OCI-LY7 (cell line): ENCODE data around the gene GH1. TPM values are rescaled to one million over a fixed set of nuclear protein-coding genes. Genes with fewer than 3 reads are reported as not detected.
"Not testable (repeated sequence)": the region's sequence is repeated elsewhere in the genome, so short reads cannot be mapped to it uniquely, and the experiment has no call there.

ENCODE experiments used
- BruUV-seq: library from RNA; stranded (reverse); fragments of 400-500 nt; replicated peaks from 2 replicates; lab custom pipeline; 2021; lab: Mats Ljungman, UMichigan
- CTCF ChIA-PET: fragments of 300-600 bp; sonication (Branson Sonifier 250); formaldehyde crosslinking; loops from one replicate; lab custom pipeline; 2022; ENCODE audit warnings: antibody characterized with exemption; ENCODE audit not compliant: unreplicated experiment; lab: Charles Lee
- POLR2A ChIA-PET: fragments of 300-600 bp; sonication (Branson Sonifier 250); formaldehyde crosslinking; loops from one replicate; lab custom pipeline; 2022; ENCODE audit warnings: antibody characterized with exemption; lab: Charles Lee
- DNase-seq: peaks from one replicate; pipeline ENCODE4 v3.0.0-alpha.2; 2015; ENCODE audit warnings: low spot score
- H2AFZ ChIP-seq: fragments of 200-600 bp; sonication (generic), shearing (Covaris generic); 2 replicates; pipeline ENCODE4 v1.6.1; 2014; ENCODE audit warnings: mild to moderate bottlenecking, antibody characterized with exemption, low read length, moderate library complexity
- H3K27ac ChIP-seq: fragments of 200-600 bp; sonication (generic); 2 replicates; pipeline ENCODE4 v1.5.1; 2014; ENCODE audit warnings: mixed run types, low read depth, mild to moderate bottlenecking, moderate library complexity, low read length, inconsistent platforms; ENCODE audit not compliant: poor library complexity, severe bottlenecking
- H3K36me3 ChIP-seq: fragments of 200-600 bp; sonication (generic); 2 replicates; pipeline ENCODE4 v1.6.1; 2014; ENCODE audit warnings: mild to moderate bottlenecking, antibody characterized with exemption, low read length, moderate library complexity, mixed read lengths; ENCODE audit not compliant: insufficient read depth
- H3K4me1 ChIP-seq: fragments of 200-600 bp; sonication (generic); 2 replicates; pipeline ENCODE4 v1.5.1; 2014; ENCODE audit warnings: mild to moderate bottlenecking, low read length; ENCODE audit not compliant: insufficient read depth, poor library complexity, severe bottlenecking
- H3K4me2 ChIP-seq: fragments of 200-600 bp; sonication (generic); 2 replicates; pipeline ENCODE4 v1.6.1; 2014; ENCODE audit warnings: mild to moderate bottlenecking, low read length
- H3K4me3 ChIP-seq: fragments of 200-600 bp; sonication (generic); 2 replicates; pipeline ENCODE4 v1.5.1; 2014; ENCODE audit warnings: mild to moderate bottlenecking, low read depth, low read length; ENCODE audit not compliant: poor library complexity, severe bottlenecking
- H3K79me2 ChIP-seq: fragments of 200-600 bp; sonication (generic); 2 replicates; pipeline ENCODE4 v1.6.1; 2016; ENCODE audit warnings: low read depth, mild to moderate bottlenecking, low read length, moderate library complexity, mixed read lengths; ENCODE audit not compliant: insufficient read depth
- H3K9me2 ChIP-seq: fragments of 200-600 bp; sonication (generic); 2 replicates; pipeline ENCODE4 v1.6.1; 2016; ENCODE audit warnings: mild to moderate bottlenecking, low read length, mixed read lengths; ENCODE audit not compliant: insufficient read depth
- H3K9me3 ChIP-seq: fragments of 200-600 bp; sonication (generic); 2 replicates; pipeline ENCODE4 v1.6.1; 2014; ENCODE audit warnings: mild to moderate bottlenecking, mixed run types, low read length, mixed read lengths
- H4K20me1 ChIP-seq: fragments of 200-600 bp; sonication (generic); 2 replicates; pipeline ENCODE4 v1.6.1; 2014; ENCODE audit warnings: mild to moderate bottlenecking, antibody characterized with exemption, low read length, moderate library complexity, mixed read lengths; ENCODE audit not compliant: insufficient read depth
- EZH2phosphoT487 ChIP-seq: fragments of 200-600 bp; sonication (generic); IDR thresholded peaks from 2 replicates; pipeline ENCODE4 v1.6.1; 2018; ENCODE audit warnings: low read depth, borderline replicate concordance, mild to moderate bottlenecking, mixed run types, antibody characterized with exemption, low read length, moderate library complexity, mixed read lengths
- intact Hi-C: fragments of 100-400 bp; cut with micrococcal nuclease; formaldehyde crosslinking; loops from one replicate; pipeline ENCODE4 v1.10.0; 2022; ENCODE audit not compliant: unreplicated experiment
- total RNA-seq, 2 experiments: library from RNA; depleted of rRNA in 1 of 2; stranded (reverse); fragments of >200 nt in 1 of 2; shearing (Covaris generic) in 1 of 2; gene quantifications; 2 replicates each; pipeline ENCODE4 v1.2.3, GENCODE V29; 2014 to 2022
- TF ChIP-seq, protein P1 (sequence below): fragments of 200-600 bp; sonication (generic); conservative IDR thresholded peaks from 2 replicates; pipeline ENCODE4 v1.5.1; 2014; ENCODE audit warnings: mild to moderate bottlenecking, antibody characterized with exemption, low read length, moderate library complexity, mixed read lengths

GH1 gene
- total RNA-seq, 2 experiments from 2014 or later: 4.3 TPM; not detected in 1

DNA sequence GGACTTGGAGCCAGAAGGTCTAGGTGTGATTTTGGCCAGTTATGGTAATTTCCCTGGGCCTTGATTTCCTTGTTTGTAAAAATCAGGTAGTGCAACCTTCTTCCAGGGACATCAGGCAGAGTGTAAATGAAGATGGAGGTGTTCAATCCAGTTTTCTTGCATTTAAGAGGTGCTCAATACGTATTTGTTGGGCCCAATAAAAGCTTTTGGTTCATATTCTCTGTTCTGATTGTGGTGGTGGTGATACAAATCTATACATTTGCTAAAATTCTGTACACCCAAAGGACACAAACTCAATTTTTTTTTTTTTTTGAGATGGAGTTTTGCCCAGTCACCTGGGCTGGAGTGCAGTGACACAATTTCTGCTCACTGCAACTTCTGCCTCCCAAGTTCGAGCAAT lies 7.5 kb upstream of the GH1 start:
- H4K20me1 ChIP-seq: peaks cover 17% of the 10 kb centered on the region
- no peak for DNase-seq
- TSS peak; percentile 9 for BruUV-seq
- peaks cover 47% of the 10 kb centered on the region for H3K36me3 ChIP-seq
- POLR2A ChIA-PET: interaction anchor here (1.0 to 3.0 kb wide), 3 partner anchors 20 to 28 kb away, joined by 3 to 13 read pairs (median 3); no protein-coding TSS in a partner anchor
- peaks cover 23% of the 10 kb centered on the region for H3K79me2 ChIP-seq
- peak overlapping the region; percentile 95 for H3K4me2 ChIP-seq
- no peak overlapping the region for H2AFZ ChIP-seq
- CTCF ChIA-PET: interaction anchor here (2.0 kb wide), 1 partner anchor 19 kb away, joined by 5 read pairs; no protein-coding TSS in a partner anchor
- TF ChIP-seq, protein P1, sequence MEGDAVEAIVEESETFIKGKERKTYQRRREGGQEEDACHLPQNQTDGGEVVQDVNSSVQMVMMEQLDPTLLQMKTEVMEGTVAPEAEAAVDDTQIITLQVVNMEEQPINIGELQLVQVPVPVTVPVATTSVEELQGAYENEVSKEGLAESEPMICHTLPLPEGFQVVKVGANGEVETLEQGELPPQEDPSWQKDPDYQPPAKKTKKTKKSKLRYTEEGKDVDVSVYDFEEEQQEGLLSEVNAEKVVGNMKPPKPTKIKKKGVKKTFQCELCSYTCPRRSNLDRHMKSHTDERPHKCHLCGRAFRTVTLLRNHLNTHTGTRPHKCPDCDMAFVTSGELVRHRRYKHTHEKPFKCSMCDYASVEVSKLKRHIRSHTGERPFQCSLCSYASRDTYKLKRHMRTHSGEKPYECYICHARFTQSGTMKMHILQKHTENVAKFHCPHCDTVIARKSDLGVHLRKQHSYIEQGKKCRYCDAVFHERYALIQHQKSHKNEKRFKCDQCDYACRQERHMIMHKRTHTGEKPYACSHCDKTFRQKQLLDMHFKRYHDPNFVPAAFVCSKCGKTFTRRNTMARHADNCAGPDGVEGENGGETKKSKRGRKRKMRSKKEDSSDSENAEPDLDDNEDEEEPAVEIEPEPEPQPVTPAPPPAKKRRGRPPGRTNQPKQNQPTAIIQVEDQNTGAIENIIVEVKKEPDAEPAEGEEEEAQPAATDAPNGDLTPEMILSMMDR: no peak
- TF ChIP-seq EZH2phosphoT487: no peak
- H3K4me3 ChIP-seq: peak overlapping the region; percentile 9
- H3K9me3 ChIP-seq: no peaks in the 10 kb centered on the region
- intact Hi-C loops: loop anchor here (5.0 kb wide), 1 partner anchor 571 kb away; the partner anchor contains the start of gene POLG2
- H3K9me2 ChIP-seq: no peaks in the 10 kb centered on the region
- peak overlapping the region; percentile 99 for H3K27ac ChIP-seq
- peaks cover 86% of the 10 kb centered on the region for H3K4me1 ChIP-seq

DNA sequence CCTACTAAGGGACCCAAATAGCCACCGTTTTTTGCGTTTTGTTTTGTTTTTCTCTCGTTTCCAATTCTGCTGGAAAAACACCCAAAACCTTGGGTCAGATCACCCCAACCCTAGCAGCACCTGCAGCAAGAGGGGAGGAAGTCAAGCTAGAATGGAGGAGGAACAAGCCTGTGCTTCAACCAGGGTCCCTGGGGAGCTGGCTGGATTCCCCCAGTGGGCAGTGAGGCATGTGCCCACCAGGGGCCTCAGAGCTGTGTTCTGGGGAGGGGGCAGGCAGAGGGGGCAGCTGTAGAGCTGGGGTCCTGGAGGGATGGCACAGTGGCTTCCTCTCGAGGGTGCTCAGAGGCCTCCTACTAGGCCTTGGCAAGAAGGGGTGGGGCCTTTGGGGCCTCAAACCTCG lies 7.0 kb upstream of the GH1 start:
- Histone ChIP-seq H2AFZ (no peak overlapping the region), H3K4me2 (peak overlapping the region; percentile 95), H3K27ac (peak overlapping the region; percentile 99), H3K36me3 (peaks cover 41% of the 10 kb centered on the region), H3K9me2 (no peaks in the 10 kb centered on the region), H3K4me1 (peaks cover 92% of the 10 kb centered on the region), H3K79me2 (peaks cover 17% of the 10 kb centered on the region), H3K4me3 (peak overlapping the region; percentile 9), H4K20me1 (peaks cover 12% of the 10 kb centered on the region), H3K9me3 (no peaks in the 10 kb centered on the region)
- DNase-seq: peak; percentile 95
- ChIA-PET CTCF (interaction anchor here (0.7 to 2.0 kb wide), 2 partner anchors 20 to 36 kb away, joined by 3 to 5 read pairs; no protein-coding TSS in a partner anchor), POLR2A (interaction anchor here (1.0 to 3.0 kb wide), 3 partner anchors 21 to 198 kb away, joined by 3 to 13 read pairs (median 3); no protein-coding TSS in a partner anchor)
- no peak for TF ChIP-seq EZH2phosphoT487
- TF ChIP-seq, protein P1: no peak; the same call in 1 of the 2 replicates
- BruUV-seq: no TSS peak
- intact Hi-C loops: loop anchor here (5.0 kb wide), 1 partner anchor 572 kb away; the partner anchor contains the start of gene POLG2

DNA sequence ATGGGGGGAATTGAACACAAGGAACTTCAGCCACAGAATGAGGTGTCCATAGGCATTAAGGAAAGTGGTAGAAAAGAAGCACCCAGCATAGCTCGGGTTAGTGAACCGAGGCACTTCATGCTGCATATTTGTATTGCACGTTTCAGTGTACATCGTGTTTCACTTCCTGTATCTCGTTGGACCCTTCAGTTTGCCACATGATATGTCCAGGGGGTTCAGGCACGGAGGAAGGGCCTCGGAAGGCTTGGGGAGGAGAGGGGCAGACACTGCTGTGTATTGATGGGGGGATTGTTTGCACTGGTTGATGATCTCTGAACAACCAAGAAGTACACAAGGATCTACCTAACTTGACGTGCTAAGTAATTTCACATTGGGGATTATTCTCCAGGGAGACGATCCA lies 3.8 kb upstream of the GH1 start:
- ChIA-PET CTCF (interaction anchor here (1.0 to 2.0 kb wide), 2 partner anchors 24 to 28 kb away, joined by 6 to 7 read pairs; no protein-coding TSS in a partner anchor), POLR2A (interaction anchor here (0.7 to 2.2 kb wide), 4 partner anchors 9 to 24 kb away, joined by 3 to 13 read pairs (median 8); partner anchors contain the start of gene CD79B)
- peak overlapping the region; percentile 63 for H3K4me2 ChIP-seq
- H4K20me1 ChIP-seq, H3K79me2 ChIP-seq, intact Hi-C loops, BruUV-seq, H2AFZ ChIP-seq, H3K9me2 ChIP-seq, H3K9me3 ChIP-seq: not testable (repeated sequence)
- peak; percentile 83 for DNase-seq
- peaks cover 10% of the 10 kb centered on the region; the same call in 1 of the 2 replicates for H3K36me3 ChIP-seq
- peak overlapping the region; percentile 7 for H3K4me3 ChIP-seq
- peaks cover 87% of the 10 kb centered on the region for H3K4me1 ChIP-seq
- peak overlapping the region; percentile 99 for H3K27ac ChIP-seq

DNA sequence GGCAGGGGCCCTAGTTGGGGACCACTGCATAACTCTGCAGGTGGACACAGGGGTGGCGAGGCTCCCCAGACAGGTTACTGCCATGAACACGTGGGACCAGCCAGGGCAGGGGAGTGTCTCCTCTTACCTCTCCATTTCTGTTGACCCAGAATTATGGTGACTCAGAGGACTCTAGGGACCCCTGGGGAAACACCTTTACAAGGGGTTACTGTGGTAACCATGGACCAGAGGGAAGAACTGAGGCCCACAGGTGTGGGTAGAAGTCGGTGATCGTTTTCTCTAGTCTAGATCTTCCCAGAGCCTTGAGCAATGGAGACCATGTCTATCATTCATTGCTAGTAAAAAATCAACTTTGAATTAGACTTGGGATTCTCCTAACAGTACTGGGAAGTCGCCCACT lies 2.1 kb upstream of the GH1 start:
- ChIA-PET CTCF (interaction anchor here (0.6 to 3.7 kb wide), 3 partner anchors 26 to 155 kb away, joined by 3 to 94 read pairs (median 55); no protein-coding TSS in a partner anchor), POLR2A (interaction anchor here (0.7 to 4.8 kb wide), 6 partner anchors 12 to 34 kb away, joined by 7 to 52 read pairs (median 16); partner anchors contain the start of gene CD79B)
- peak; percentile 65 for DNase-seq
- not testable (repeated sequence) for BruUV-seq, H3K9me3 ChIP-seq, H3K79me2 ChIP-seq, H4K20me1 ChIP-seq, H3K9me2 ChIP-seq, H3K36me3 ChIP-seq
- Histone ChIP-seq H3K4me2 (peak overlapping the region; percentile 68), H3K27ac (peak overlapping the region; percentile 63), H3K4me1 (peaks cover 79% of the 10 kb centered on the region), H3K4me3 (peak overlapping the region; percentile 18), H2AFZ (peak overlapping the region; percentile 45; the same call in 1 of the 2 replicates)
- intact Hi-C loops: loop anchor here (2.0 kb wide), 1 partner anchor 156 kb away; no protein-coding TSS in a partner anchor
